GM19025 (cell line): ENCODE measurements around the gene HLA-B.
"Not testable (repeated sequence)": the region's sequence is repeated elsewhere in the genome, so short reads cannot be mapped to it uniquely, and the experiment has no call there.

Experiments used
- ATAC-seq: cut with Tn5 transposase; IDR thresholded peaks from one replicate; pipeline ENCODE4 v1.9.1; 2021; ENCODE audit warnings: mild to moderate bottlenecking, low read depth, moderate library complexity; ENCODE audit not compliant: unreplicated experiment

HLA-B gene

GRCh38 chr6:31386099-31386498 is 29.1 kb upstream of the HLA-B start:
- ATAC-seq, result no peak

- no peak for ATAC-seq
Observed at GRCh38 chr6:31385041-31385440, 28.1 kb upstream of the HLA-B start.

GRCh38 chr6:31383149-31383548 is 26.2 kb upstream of the HLA-B start:
- no peak for ATAC-seq

- no peak for ATAC-seq
Observed at GRCh38 chr6:31381666-31382065, 24.7 kb upstream of the HLA-B start.

- ATAC-seq, result no peak
Observed at GRCh38 chr6:31379850-31380249, 22.9 kb upstream of the HLA-B start.

GRCh38 chr6:31378721-31379103 is 21.7 kb upstream of the HLA-B start:
- ATAC-seq, result no peak

- no peak for ATAC-seq
Observed at GRCh38 chr6:31378062-31378720, 21.2 kb upstream of the HLA-B start.

- ATAC-seq, result no peak
Observed at GRCh38 chr6:31377029-31377428, 20.1 kb upstream of the HLA-B start.

GRCh38 chr6:31375699-31376098 is 18.7 kb upstream of the HLA-B start:
- ATAC-seq, result no peak

GRCh38 chr6:31374118-31374517 is 17.1 kb upstream of the HLA-B start:
- not testable (repeated sequence) for ATAC-seq

- ATAC-seq, result no peak
Observed at GRCh38 chr6:31368461-31368860, 11.5 kb upstream of the HLA-B start.

- peak; percentile 67 for ATAC-seq
Observed at GRCh38 chr6:31366693-31367470, 9.9 kb upstream of the HLA-B start.

- ATAC-seq, result no peak
Observed at GRCh38 chr6:31365864-31366263, 8.9 kb upstream of the HLA-B start.

GRCh38 chr6:31363811-31364210 is 6.8 kb upstream of the HLA-B start:
- ATAC-seq, result no peak

- no peak for ATAC-seq
Observed at GRCh38 chr6:31362751-31363150, 5.8 kb upstream of the HLA-B start.

GRCh38 chr6:31359581-31359980 is 2.6 kb upstream of the HLA-B start:
- no peak for ATAC-seq

- no peak for ATAC-seq
Observed at GRCh38 chr6:31358302-31358701, 1.3 kb upstream of the HLA-B start.

- no peak for ATAC-seq
Observed at GRCh38 chr6:31357886-31358285, 907 bp upstream of the HLA-B start.

GRCh38 chr6:31356216-31356945 is 598 bp downstream of the HLA-B start:
- ATAC-seq, result no peak

- no peak for ATAC-seq
Observed at GRCh38 chr6:31355583-31355948, 1.4 kb downstream of the HLA-B start.

- ATAC-seq, result no peak
Observed at GRCh38 chr6:31354864-31355582, 2.0 kb downstream of the HLA-B start.
